GM12873 (cell line): Measurements from ENCODE around the gene FAM20C.

Experiments used
- TF ChIP-seq, protein P1 (sequence below): IDR thresholded peaks from 2 replicates; pipeline ENCODE4 v1.5.1; 2012; ENCODE audit warnings: low read depth, mild to moderate bottlenecking, moderate library complexity, low read length, control low read depth; ENCODE audit not compliant: insufficient read depth; ENCODE audit errors: missing control alignments

The FAM20C gene

DNA sequence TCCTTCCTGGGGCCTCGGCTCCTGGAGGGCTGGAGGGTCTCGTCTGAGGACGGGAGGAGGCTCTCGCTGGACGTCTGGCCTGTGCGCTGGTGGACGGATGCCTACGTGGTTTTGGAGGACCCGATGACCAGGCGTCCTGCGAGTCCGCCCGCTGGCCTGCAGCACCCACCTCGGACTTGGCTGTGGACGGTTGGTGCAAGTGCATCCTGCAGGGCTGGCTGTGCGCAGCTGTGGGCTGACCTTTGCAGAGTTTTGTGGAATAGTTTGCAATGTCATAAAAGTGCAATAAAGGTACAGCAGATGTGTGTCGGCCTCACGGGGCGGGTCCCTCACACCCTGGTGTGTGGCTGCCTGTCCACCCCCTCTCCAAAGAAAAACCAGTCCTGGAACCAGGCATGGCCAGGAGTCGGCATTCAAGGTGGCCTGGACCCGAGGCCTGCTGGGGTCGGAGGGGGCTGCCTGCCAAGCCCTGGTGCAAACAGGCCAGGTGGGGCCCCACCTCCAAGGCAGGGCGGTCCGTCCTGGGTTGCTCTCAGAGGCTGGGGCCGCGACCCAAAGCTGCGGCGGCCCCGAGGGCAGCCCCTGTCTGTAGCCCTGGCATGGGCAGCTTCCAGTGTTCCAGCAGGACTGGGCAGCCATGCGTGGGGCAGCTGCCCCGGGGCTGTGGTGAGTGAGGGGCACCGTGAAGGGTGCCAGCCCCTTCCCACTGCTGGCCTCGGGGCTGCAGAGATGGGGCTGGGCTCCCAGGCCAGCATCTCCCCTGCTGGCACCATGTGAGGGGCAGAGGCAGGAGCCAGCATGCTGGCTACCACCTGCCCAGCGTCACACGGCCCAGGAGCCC is 68.3 kb downstream of the FAM20C start:
- TF ChIP-seq, protein P1, sequence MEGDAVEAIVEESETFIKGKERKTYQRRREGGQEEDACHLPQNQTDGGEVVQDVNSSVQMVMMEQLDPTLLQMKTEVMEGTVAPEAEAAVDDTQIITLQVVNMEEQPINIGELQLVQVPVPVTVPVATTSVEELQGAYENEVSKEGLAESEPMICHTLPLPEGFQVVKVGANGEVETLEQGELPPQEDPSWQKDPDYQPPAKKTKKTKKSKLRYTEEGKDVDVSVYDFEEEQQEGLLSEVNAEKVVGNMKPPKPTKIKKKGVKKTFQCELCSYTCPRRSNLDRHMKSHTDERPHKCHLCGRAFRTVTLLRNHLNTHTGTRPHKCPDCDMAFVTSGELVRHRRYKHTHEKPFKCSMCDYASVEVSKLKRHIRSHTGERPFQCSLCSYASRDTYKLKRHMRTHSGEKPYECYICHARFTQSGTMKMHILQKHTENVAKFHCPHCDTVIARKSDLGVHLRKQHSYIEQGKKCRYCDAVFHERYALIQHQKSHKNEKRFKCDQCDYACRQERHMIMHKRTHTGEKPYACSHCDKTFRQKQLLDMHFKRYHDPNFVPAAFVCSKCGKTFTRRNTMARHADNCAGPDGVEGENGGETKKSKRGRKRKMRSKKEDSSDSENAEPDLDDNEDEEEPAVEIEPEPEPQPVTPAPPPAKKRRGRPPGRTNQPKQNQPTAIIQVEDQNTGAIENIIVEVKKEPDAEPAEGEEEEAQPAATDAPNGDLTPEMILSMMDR = no peak

DNA sequence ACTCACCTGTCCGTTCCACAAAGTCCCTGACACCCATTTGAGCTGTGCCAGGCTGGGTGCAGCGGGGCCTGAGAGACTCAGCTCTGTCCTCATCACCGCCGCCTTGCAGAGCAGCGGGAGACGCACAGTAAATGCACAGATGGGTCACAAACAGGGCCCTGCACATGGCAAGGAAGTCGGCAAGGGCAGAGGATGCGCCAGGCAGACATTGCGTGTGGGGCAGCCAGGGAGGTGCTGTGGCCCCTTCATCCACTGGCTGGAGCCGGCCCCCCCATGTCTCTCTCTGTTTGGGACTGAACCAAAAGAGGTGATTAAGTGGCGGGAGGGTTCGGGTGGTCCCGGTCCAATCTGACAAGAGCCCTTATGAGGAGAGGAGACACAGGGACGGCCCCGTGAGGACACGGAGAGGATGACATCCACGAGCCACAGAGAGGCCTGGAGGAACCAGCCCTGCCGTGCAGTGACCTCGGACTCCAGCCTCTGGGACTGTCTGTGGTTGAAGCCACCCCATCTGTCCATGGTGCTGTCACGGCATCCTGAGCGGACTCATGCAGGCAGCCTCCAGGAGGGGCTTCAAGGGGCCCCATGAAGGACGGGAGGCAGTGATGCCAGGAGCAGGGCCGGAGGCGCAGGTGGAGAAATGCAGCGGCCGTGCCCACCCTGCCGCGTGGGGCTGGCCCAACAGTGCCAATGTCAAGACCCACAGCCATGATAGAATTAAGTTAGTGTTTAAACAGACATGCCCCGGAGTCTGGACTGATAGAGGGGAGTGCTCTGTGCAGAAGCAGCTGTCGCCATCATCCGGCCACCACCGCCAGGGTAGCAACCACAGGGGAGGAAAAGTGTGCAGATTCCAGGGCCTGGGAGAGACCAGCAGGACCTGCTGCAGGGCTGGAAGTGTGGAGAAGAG is 69.2 kb downstream of the FAM20C start:
- TF ChIP-seq, protein P1 = no peak

DNA sequence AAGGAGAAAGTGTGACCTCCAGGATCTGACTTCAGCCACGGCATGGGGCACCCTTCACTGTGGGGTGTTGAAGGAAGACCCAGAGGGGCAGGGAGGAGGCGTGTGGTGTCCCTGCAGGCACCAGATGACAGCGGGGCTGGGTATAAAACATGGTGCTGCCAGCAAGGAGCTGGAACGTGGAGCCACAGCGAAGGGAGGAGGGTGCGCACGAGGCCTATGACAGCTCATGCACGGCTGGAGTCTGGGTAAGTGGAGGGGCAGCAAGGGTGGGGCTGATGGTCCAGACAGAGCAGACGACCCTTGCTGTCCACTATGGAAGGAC is 69.8 kb downstream of the FAM20C start:
- TF ChIP-seq, protein P1 = no peak

DNA sequence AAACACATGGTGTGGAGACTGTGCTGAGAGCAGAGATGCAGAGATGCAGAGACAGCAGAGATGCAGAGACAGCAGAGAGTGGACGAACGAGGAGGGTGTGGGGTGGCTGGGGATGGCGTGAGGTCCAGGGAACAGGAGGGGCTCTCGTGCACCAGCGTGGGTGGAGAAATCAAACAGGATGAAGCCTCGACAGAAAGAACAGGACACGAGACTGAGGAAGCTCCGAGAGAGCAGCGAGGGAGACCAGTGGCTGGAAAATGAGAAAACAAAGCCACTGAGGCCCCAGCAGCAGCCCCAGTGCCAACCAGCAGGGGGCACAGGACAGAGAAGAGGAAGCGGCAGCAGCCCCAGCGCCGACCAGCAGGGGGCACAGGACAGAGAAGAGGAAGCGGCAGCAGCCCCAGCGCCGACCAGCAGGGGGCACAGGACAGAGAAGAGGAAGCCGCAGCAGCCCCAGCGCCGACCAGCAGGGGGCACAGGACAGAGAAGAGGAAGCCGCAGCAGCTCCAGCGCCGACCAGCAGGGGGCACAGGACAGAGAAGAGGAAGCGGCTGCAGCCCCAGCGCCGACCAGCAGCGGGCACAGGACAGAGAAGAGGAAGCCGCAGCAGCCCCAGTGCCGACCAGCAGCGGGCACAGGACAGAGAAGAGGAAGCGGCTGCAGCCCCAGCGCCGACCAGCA is 70.4 kb downstream of the FAM20C start:
- TF ChIP-seq, protein P1 = peak; percentile 24

DNA sequence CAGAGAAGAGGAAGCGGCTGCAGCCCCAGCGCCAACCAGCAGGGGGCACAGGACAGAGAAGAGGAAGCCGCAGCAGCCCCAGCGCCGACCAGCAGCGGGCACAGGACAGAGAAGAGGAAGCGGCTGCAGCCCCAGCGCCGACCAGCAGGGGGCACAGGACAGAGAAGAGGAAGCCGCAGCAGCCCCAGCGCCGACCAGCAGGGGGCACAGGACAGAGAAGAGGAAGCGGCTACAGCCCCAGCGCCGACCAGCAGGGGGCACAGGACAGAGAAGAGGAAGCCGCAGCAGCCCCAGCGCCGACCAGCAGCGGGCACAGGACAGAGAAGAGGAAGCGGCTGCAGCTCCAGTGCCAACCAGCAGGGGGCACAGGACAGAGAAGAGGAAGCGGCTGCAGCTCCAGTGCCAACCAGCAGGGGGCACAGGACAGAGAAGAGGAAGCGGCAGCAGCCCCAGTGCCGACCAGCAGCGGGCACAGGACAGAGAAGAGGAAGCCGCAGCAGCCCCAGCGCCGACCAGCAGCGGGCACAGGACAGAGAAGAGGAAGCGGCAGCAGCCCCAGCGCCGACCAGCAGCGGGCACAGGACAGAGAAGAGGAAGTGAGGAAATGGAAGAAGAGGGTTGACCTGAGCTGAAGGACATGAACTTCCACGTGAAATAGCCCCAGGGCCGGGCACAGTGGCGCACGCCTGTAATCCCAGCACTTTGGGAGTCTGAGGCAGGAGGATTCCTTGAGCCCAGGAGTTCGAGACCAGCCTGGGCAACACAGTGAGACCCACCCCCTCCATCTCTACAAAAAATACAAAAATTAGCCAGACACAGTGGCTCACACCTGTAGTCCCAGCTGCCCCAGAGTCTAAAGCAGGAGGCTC is 71.3 kb downstream of the FAM20C start:
- TF ChIP-seq, protein P1 = peak; percentile 46

DNA sequence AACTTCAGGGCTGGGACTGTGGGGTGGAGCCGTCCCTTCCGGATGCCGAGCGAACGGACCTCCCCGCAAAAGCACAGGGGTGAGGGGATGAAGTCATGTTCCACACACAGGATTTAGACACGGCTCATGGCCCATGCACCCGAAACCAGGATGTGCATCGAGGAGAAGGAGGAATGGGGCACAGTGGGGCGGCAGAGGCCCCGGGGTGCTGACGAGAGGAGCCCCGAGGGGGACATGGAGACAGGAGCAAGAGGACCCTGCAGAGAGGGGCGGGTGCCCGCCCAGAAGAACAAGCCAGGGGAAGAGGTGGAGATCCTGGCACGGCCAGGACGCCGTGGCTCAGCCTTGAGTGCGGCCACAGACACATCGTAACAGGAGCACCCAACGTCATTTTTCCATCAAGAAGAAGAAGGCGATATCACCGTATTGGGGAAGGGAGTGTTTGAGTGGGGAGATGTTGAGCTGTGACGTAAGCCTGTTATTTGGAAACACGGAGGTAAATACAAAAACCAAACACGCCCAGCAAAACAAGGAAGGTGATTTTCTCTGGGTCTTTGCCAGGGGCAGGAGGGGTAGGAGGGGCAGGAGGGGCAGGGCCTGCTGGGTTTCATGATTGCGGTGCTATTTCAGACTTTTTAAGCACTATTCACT is 72.3 kb downstream of the FAM20C start:
- TF ChIP-seq, protein P1 = no peak
